ENCODE data around the gene NOL8. TPM values are rescaled to one million over a fixed set of nuclear protein-coding genes. Genes with fewer than 3 reads are reported as not detected.

The NOL8 gene
- total and polyA plus RNA-seq, 5 donors from 2014 or later = 23.5 to 58.7 (median 28.3) TPM

- Histone ChIP-seq H3K4me3 (ENCODE audit: low read depth, low read length) (no peak overlapping the region), H3K9me3 (ENCODE audit: control insufficient read depth in 2 of 2, low read length in 2 of 2) (no peaks in the 10 kb centered on the region), H3K27ac (ENCODE audit: insufficient read depth, low read length, poor library complexity, severe bottlenecking) (no peak overlapping the region), H3K36me3 (ENCODE audit: control insufficient read depth, insufficient read depth, low read length) (peaks cover 69% of the 10 kb centered on the region), H3K4me1 (ENCODE audit: control insufficient read depth, insufficient read depth, low read length, poor library complexity, severe bottlenecking) (no peaks in the 10 kb centered on the region), H3K27me3 (ENCODE audit: control insufficient read depth, insufficient read depth, low read length) (no peaks in the 10 kb centered on the region)
- H3K27ac Mint-ChIP-seq = peak overlapping the region in 2 of 3 donors; percentile 20 to 48
- H3K27me3 Mint-ChIP-seq = no peaks in the 10 kb centered on the region
- no peak overlapping the region for H3K4me3 Mint-ChIP-seq
- DNase-seq (no peak), ATAC-seq (ENCODE audit: low read depth in 2 of 2) (no peak)
- H3K4me1 Mint-ChIP-seq = peaks cover 21 to 45% (median 29%) of the 10 kb centered on the region in 4 donors
- no peaks in the 10 kb centered on the region for H3K9me3 Mint-ChIP-seq
- peaks cover 66% of the 10 kb centered on the region for H3K36me3 Mint-ChIP-seq
Measured at GRCh38 chr9:92310562-92310961, 14.6 kb downstream of the NOL8 start.

GRCh38 chr9:92308893-92309292, 16.3 kb downstream of the NOL8 start:
- Histone ChIP-seq H3K4me3 (ENCODE audit: low read depth, low read length) (no peak overlapping the region), H3K9me3 (ENCODE audit: control insufficient read depth in 2 of 2, low read length in 2 of 2) (no peaks in the 10 kb centered on the region), H3K27ac (ENCODE audit: insufficient read depth, low read length, poor library complexity, severe bottlenecking) (no peak overlapping the region), H3K36me3 (ENCODE audit: control insufficient read depth, insufficient read depth, low read length) (peaks cover 75% of the 10 kb centered on the region), H3K4me1 (ENCODE audit: control insufficient read depth, insufficient read depth, low read length, poor library complexity, severe bottlenecking) (no peaks in the 10 kb centered on the region), H3K27me3 (ENCODE audit: control insufficient read depth, insufficient read depth, low read length) (no peaks in the 10 kb centered on the region)
- peaks cover 21 to 38% (median 24%) of the 10 kb centered on the region in 4 donors for H3K4me1 Mint-ChIP-seq
- peaks cover 64% of the 10 kb centered on the region for H3K36me3 Mint-ChIP-seq
- DNase-seq (no peak), ATAC-seq (ENCODE audit: low read depth in 2 of 2) (no peak)
- no peaks in the 10 kb centered on the region for H3K9me3 Mint-ChIP-seq
- H3K27me3 Mint-ChIP-seq = no peaks in the 10 kb centered on the region
- H3K4me3 Mint-ChIP-seq = no peak overlapping the region
- peak overlapping the region in 1 of 3 donors; percentile 76 for H3K27ac Mint-ChIP-seq

- no peaks in the 10 kb centered on the region for H3K9me3 Mint-ChIP-seq
- no peaks in the 10 kb centered on the region for H3K27me3 Mint-ChIP-seq
- Histone ChIP-seq H3K9me3 (ENCODE audit: control insufficient read depth in 2 of 2, low read length in 2 of 2) (no peaks in the 10 kb centered on the region), H3K36me3 (ENCODE audit: control insufficient read depth, insufficient read depth, low read length) (peaks cover 82% of the 10 kb centered on the region), H3K4me3 (ENCODE audit: low read depth, low read length) (no peak overlapping the region), H3K4me1 (ENCODE audit: control insufficient read depth, insufficient read depth, low read length, poor library complexity, severe bottlenecking) (peaks cover under 1% of the 10 kb centered on the region), H3K27me3 (ENCODE audit: control insufficient read depth, insufficient read depth, low read length) (no peaks in the 10 kb centered on the region), H3K27ac (ENCODE audit: insufficient read depth, low read length, poor library complexity, severe bottlenecking) (no peak overlapping the region)
- H3K36me3 Mint-ChIP-seq = peaks cover 47% of the 10 kb centered on the region
- H3K27ac Mint-ChIP-seq = no peak overlapping the region
- no peak overlapping the region for H3K4me3 Mint-ChIP-seq
- DNase-seq (no peak), ATAC-seq (ENCODE audit: low read depth in 2 of 2) (no peak)
- peaks cover 6 to 15% (median 13%) of the 10 kb centered on the region in 4 donors for H3K4me1 Mint-ChIP-seq
Measured at GRCh38 chr9:92300936-92301335, 24.2 kb downstream of the NOL8 start.

GRCh38 chr9:92299116-92299515, 26.0 kb downstream of the NOL8 start:
- no peak overlapping the region for H3K4me3 ChIP-seq (ENCODE audit: low read depth, low read length)
- H3K4me3 Mint-ChIP-seq = peak overlapping the region in 2 of 4 donors; percentile 28 to 66

GRCh38 chr9:92298036-92298435, 27.1 kb downstream of the NOL8 start:
- peaks cover 54% of the 10 kb centered on the region for H3K36me3 ChIP-seq (ENCODE audit: control insufficient read depth, insufficient read depth, low read length)
- H3K4me1 Mint-ChIP-seq = peaks cover 15 to 43% (median 25%) of the 10 kb centered on the region in 4 donors
- H3K4me3 Mint-ChIP-seq = peak overlapping the region; percentile 62 to 81 (median 74)

More at GRCh38 chr9:92299116-92299515, 26.0 kb downstream of the NOL8 start:
- H3K36me3 Mint-ChIP-seq = peaks cover 36% of the 10 kb centered on the region
- ATAC-seq (ENCODE audit: low read depth in 2 of 2) (no peak), DNase-seq (no peak)
- peaks cover 11% of the 10 kb centered on the region for H3K4me1 ChIP-seq (ENCODE audit: control insufficient read depth, insufficient read depth, low read length, poor library complexity, severe bottlenecking)
- H3K27me3 Mint-ChIP-seq = no peaks in the 10 kb centered on the region
- peaks cover 64% of the 10 kb centered on the region for H3K36me3 ChIP-seq (ENCODE audit: control insufficient read depth, insufficient read depth, low read length)
- peak overlapping the region in 2 of 3 donors; percentile 31 for H3K27ac Mint-ChIP-seq
- H3K27ac ChIP-seq (ENCODE audit: insufficient read depth, low read length, poor library complexity, severe bottlenecking) = no peak overlapping the region
- no peaks in the 10 kb centered on the region for H3K9me3 ChIP-seq (ENCODE audit: control insufficient read depth in 2 of 2, low read length in 2 of 2)
- H3K9me3 Mint-ChIP-seq = no peaks in the 10 kb centered on the region
- no peaks in the 10 kb centered on the region for H3K27me3 ChIP-seq (ENCODE audit: control insufficient read depth, insufficient read depth, low read length)
- peaks cover 6 to 33% (median 19%) of the 10 kb centered on the region in 4 donors for H3K4me1 Mint-ChIP-seq

GRCh38 chr9:92297611-92298010, 27.5 kb downstream of the NOL8 start:
- H3K27ac Mint-ChIP-seq = peak overlapping the region; percentile 92 to 94 (median 92)
- H3K4me3 ChIP-seq (ENCODE audit: low read depth, low read length) = peak overlapping the region; percentile 70
- peaks cover 19 to 47% (median 29%) of the 10 kb centered on the region in 4 donors for H3K4me1 Mint-ChIP-seq
- no peak for ATAC-seq (ENCODE audit: low read depth in 2 of 2)
- peaks cover 49% of the 10 kb centered on the region for H3K36me3 ChIP-seq (ENCODE audit: control insufficient read depth, insufficient read depth, low read length)
- no peaks in the 10 kb centered on the region for H3K9me3 ChIP-seq (ENCODE audit: control insufficient read depth in 2 of 2, low read length in 2 of 2)
- peak overlapping the region; percentile 62 to 81 (median 74) for H3K4me3 Mint-ChIP-seq
- peak overlapping the region; percentile 55 for H3K27ac ChIP-seq (ENCODE audit: insufficient read depth, low read length, poor library complexity, severe bottlenecking)
- H3K27me3 ChIP-seq (ENCODE audit: control insufficient read depth, insufficient read depth, low read length) = no peaks in the 10 kb centered on the region
- no peaks in the 10 kb centered on the region for H3K9me3 Mint-ChIP-seq
- DNase-seq = peak in 2 of 3 donors; percentile 5 to 34
- peaks cover 27% of the 10 kb centered on the region for H3K36me3 Mint-ChIP-seq
- H3K4me1 ChIP-seq (ENCODE audit: control insufficient read depth, insufficient read depth, low read length, poor library complexity, severe bottlenecking) = peaks cover 23% of the 10 kb centered on the region
- H3K27me3 Mint-ChIP-seq = peaks cover 5% of the 10 kb centered on the region

More at GRCh38 chr9:92298036-92298435, 27.1 kb downstream of the NOL8 start:
- ATAC-seq (ENCODE audit: low read depth in 2 of 2) = no peak
- peaks cover 5% of the 10 kb centered on the region for H3K27me3 Mint-ChIP-seq
- peak overlapping the region; percentile 92 to 94 (median 92) for H3K27ac Mint-ChIP-seq
- Histone ChIP-seq H3K9me3 (ENCODE audit: control insufficient read depth in 2 of 2, low read length in 2 of 2) (no peaks in the 10 kb centered on the region), H3K4me1 (ENCODE audit: control insufficient read depth, insufficient read depth, low read length, poor library complexity, severe bottlenecking) (peaks cover 19% of the 10 kb centered on the region), H3K27me3 (ENCODE audit: control insufficient read depth, insufficient read depth, low read length) (no peaks in the 10 kb centered on the region), H3K4me3 (ENCODE audit: low read depth, low read length) (peak overlapping the region; percentile 70), H3K27ac (ENCODE audit: insufficient read depth, low read length, poor library complexity, severe bottlenecking) (peak overlapping the region; percentile 55)
- H3K36me3 Mint-ChIP-seq = peaks cover 31% of the 10 kb centered on the region
- no peaks in the 10 kb centered on the region for H3K9me3 Mint-ChIP-seq
- DNase-seq = no peak

GRCh38 chr9:92295827-92296258, 29.3 kb downstream of the NOL8 start:
- H3K4me1 Mint-ChIP-seq = peaks cover 19 to 64% (median 43%) of the 10 kb centered on the region in 4 donors
- Histone ChIP-seq H3K4me1 (ENCODE audit: control insufficient read depth, insufficient read depth, low read length, poor library complexity, severe bottlenecking) (peaks cover 37% of the 10 kb centered on the region), H3K27me3 (ENCODE audit: control insufficient read depth, insufficient read depth, low read length) (no peaks in the 10 kb centered on the region), H3K4me3 (ENCODE audit: low read depth, low read length) (no peak overlapping the region), H3K36me3 (ENCODE audit: control insufficient read depth, insufficient read depth, low read length) (peaks cover 32% of the 10 kb centered on the region), H3K9me3 (ENCODE audit: control insufficient read depth in 2 of 2, low read length in 2 of 2) (no peaks in the 10 kb centered on the region), H3K27ac (ENCODE audit: insufficient read depth, low read length, poor library complexity, severe bottlenecking) (no peak overlapping the region)
- H3K9me3 Mint-ChIP-seq = no peaks in the 10 kb centered on the region
- peak overlapping the region; percentile 18 to 98 (median 70) for H3K27ac Mint-ChIP-seq
- H3K4me3 Mint-ChIP-seq = peak overlapping the region in 2 of 4 donors; percentile 18 to 95
- peaks cover 5% of the 10 kb centered on the region for H3K27me3 Mint-ChIP-seq
- ATAC-seq (ENCODE audit: low read depth in 2 of 2) (no peak), DNase-seq (no peak)
- H3K36me3 Mint-ChIP-seq = peaks cover 25% of the 10 kb centered on the region

GRCh38 chr9:92295240-92295790, 29.8 kb downstream of the NOL8 start:
- H3K4me3 Mint-ChIP-seq = peak overlapping the region; percentile 52 to 95 (median 79)
- Histone ChIP-seq H3K4me1 (ENCODE audit: control insufficient read depth, insufficient read depth, low read length, poor library complexity, severe bottlenecking) (peaks cover 37% of the 10 kb centered on the region), H3K9me3 (ENCODE audit: control insufficient read depth in 2 of 2, low read length in 2 of 2) (no peaks in the 10 kb centered on the region), H3K4me3 (ENCODE audit: low read depth, low read length) (peak overlapping the region; percentile 98), H3K27ac (ENCODE audit: insufficient read depth, low read length, poor library complexity, severe bottlenecking) (no peak overlapping the region), H3K27me3 (ENCODE audit: control insufficient read depth, insufficient read depth, low read length) (no peaks in the 10 kb centered on the region), H3K36me3 (ENCODE audit: control insufficient read depth, insufficient read depth, low read length) (peaks cover 27% of the 10 kb centered on the region)
- ATAC-seq (ENCODE audit: low read depth in 2 of 2) (no peak), DNase-seq (no peak)
- peak overlapping the region; percentile 18 to 98 (median 70) for H3K27ac Mint-ChIP-seq
- peaks cover 27% of the 10 kb centered on the region for H3K36me3 Mint-ChIP-seq
- no peaks in the 10 kb centered on the region for H3K9me3 Mint-ChIP-seq
- H3K4me1 Mint-ChIP-seq = peaks cover 19 to 69% (median 46%) of the 10 kb centered on the region in 4 donors
- peaks cover 5% of the 10 kb centered on the region for H3K27me3 Mint-ChIP-seq
